ENCODE measurements around the gene PDE10A.
"Not testable (repeated sequence)": the region's sequence is repeated elsewhere in the genome, so short reads cannot be mapped to it uniquely, and the experiment has no call there.

Gene PDE10A

DNA sequence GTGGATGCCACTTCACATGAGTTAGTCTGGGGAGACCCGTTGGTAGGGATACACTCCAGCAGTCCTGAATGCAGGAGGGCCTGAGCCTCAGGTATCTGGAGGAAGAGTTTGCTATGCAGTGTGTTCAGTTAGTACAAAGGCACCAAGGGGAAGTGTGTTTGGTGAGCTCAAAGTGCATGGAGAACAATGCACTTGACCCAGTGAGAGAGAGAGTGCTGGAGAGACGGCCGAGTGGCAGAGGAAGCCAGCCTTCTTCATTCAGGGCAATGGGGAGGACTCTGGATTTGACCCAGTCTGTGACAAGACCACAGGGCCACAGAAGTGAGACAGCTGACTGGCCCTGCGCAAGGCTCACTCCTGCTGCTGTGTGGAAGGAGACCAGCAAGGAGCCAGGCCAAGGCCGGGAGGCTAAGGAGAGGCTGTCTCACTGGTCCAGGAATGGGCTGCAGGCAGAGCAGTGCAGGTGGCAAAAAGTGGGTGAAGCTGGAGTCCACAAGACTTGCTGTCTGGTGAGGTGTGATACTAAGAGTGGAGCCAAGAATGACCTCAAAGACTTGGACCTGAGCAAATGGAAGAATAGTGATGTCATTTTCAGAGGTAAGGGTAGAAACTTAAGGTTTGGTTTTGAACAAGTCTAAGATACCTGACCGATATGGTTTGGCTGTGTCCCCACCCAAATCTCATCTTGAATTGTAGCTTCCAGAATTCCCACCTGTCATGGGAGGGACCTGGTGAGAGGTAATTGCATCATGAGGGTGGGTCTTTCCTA, 38.0 kb downstream of the PDE10A start:
- DNase-seq (ENCODE audit: low read depth) = no peak

DNA sequence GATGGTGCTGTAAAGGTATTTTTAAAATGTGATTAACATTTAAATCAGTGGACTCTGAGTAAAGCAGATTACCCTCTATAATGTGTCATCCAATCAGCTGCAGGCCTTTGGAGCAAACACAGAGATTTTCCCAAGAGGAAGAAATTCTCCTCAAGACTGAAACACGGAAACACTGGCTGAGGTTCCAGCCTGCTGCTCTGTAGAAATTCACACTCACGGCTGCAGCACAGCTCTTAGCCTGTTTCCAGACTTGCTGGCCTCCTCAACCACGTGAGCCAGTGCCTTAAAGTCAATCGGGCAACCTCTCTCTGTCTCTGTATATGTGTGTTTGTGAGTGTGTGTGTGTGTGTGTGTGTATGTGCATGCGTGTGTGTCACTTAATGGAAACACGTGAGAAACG, 41.1 kb downstream of the PDE10A start:
- no peak for DNase-seq (ENCODE audit: low read depth)

DNA sequence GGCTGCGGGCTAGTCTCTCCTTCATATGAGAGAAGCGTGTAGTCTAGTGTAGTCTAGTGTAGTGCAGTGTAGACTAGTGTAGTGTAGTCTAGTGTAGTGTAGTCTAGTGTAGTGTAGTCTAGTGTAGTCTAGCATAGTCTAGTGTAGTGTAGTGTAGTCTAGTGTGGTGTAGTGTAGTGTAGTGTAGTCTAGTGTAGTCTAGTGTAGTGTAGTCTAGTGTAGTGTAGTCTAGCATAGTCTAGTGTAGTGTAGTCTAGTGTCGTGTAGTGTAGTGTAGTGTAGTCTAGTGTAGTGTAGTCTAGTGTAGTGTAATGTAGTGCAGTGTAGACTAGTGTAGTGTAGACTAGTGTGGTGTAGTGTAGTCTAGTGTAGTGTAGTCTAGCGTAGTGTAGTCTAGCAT, 44.1 kb downstream of the PDE10A start:
- DNase-seq (ENCODE audit: low read depth) = not testable (repeated sequence)

GRCh38 chr6:165618241-165618640, 44.8 kb downstream of the PDE10A start:
- DNase-seq (ENCODE audit: low read depth) = no peak

GRCh38 chr6:165617528-165617927, 45.5 kb downstream of the PDE10A start:
- DNase-seq (ENCODE audit: low read depth) = no peak

DNA sequence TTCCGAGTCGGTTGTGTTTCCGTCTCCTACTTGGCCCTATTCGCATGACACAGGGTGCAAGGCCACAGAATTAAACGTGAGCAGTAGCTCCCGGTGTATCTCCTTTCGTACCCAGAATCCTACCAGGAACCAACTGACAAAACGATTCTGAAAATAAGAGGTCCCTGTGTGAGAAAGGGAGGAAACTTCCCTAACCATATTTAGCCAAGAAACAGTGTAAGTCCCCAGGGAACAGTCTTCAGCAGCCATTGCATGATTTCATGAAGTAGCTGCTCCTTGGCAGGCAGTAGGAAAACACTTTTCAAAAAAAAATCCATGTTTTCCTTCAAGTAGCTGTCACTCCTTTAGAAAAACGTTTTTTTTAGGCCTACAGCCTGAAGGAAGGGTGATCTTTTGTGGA, 46.9 kb downstream of the PDE10A start:
- DNase-seq (ENCODE audit: low read depth) = no peak

DNA sequence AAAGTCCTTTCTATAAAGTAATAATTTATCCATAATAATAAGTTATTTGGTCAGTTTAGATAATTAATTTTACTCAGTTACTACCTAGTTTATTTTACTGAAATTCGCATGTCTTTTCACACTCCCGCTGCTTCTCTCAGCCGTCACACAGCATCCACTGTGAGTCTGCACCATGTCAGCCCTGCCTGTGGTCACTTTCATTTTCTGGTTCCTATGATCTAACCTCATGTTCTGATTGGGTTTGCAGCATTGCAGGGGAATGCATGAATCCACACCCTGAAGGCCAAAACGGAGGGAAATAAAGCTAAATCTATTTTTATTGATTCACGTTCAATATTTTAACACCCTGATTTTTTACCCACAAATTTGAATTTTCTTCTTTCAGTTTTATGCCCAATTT, 47.4 kb downstream of the PDE10A start:
- no peak for DNase-seq (ENCODE audit: low read depth)

- DNase-seq (ENCODE audit: low read depth) = no peak
Observed at GRCh38 chr6:165611294-165611693, 51.7 kb downstream of the PDE10A start.

DNA sequence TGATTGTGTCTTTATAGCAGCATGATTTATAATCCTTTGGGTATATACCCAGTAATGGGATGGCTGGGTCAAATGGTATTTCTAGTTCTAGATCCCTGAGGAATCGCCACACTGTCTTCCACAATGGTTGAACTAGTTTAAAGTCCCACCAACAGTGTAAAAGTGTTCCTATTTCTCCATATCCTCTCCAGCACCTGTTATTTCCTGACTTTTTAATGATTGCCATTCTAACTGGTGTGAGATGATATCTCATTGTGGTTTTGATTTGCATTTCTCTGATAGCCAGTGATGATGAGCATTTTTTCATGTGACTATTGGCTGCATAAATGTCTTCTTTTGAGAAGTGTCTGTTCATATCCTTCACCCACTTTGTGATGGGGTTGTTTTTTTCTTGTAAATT, 54.5 kb downstream of the PDE10A start:
- not testable (repeated sequence) for DNase-seq (ENCODE audit: low read depth)

- no peak for DNase-seq (ENCODE audit: low read depth)
Observed at GRCh38 chr6:165606740-165607008, 56.4 kb downstream of the PDE10A start.

DNA sequence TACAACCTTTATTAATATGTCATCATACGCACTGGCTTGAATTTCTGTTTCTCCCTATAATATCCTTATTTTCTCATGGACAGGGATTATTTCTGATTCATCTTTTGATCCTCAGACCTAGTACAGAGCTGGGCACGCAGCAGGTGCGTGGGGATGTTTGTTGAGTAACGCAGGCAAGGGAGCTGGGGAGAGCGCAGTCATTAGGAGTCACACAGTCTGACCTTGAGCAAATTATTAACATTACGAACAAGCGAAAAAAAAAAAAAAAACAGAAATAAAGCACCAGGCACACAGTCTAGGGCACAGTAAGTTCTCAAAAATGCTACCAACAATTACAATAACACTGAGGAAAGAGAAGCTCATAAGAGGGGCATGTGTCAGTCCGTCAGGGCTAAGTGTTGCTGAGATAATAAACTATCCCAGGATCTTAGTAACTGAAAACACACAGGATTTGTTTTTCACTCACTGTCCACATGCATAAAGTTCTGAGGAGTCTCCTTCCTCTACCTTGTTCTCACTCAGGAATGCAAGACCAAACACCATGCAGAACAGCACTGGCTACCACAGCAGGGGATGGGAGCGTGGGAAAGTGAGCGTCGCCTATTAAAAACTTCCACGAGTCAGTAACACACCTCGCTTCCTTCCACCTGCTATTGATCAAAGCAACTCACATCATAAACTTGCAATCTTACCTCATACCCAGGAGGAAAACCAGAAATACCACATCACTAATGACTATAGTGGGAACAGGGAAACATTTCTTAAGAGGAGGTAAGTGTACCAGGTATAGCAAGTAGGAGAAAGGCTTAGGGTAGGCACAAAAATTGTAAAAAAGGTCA, 56.9 kb downstream of the PDE10A start:
- no peak for DNase-seq (ENCODE audit: low read depth)

GRCh38 chr6:165605182-165605875, 57.7 kb downstream of the PDE10A start:
- DNase-seq (ENCODE audit: low read depth) = no peak

- DNase-seq (ENCODE audit: low read depth) = no peak
Observed at GRCh38 chr6:165602291-165602690, 60.8 kb downstream of the PDE10A start.

DNA sequence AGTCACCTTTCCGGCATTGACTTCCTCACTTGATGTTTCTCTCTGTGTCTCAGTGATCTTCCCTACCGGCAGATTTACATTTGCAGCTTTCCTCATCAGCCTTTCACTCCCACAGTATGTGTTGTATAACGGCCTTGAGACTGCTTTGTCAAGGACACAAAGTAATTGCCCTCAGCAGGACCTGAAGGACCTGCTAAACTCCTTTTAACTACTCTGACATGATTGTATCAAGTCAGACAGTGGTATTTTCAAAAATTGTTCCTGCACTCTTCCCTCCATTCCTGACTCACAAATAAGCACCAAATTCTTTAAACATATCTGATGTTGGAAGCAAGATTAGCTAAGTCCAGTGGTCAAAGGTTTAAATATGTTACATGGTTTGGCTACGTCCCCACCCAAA, 62.4 kb downstream of the PDE10A start:
- DNase-seq (ENCODE audit: low read depth) = no peak

DNA sequence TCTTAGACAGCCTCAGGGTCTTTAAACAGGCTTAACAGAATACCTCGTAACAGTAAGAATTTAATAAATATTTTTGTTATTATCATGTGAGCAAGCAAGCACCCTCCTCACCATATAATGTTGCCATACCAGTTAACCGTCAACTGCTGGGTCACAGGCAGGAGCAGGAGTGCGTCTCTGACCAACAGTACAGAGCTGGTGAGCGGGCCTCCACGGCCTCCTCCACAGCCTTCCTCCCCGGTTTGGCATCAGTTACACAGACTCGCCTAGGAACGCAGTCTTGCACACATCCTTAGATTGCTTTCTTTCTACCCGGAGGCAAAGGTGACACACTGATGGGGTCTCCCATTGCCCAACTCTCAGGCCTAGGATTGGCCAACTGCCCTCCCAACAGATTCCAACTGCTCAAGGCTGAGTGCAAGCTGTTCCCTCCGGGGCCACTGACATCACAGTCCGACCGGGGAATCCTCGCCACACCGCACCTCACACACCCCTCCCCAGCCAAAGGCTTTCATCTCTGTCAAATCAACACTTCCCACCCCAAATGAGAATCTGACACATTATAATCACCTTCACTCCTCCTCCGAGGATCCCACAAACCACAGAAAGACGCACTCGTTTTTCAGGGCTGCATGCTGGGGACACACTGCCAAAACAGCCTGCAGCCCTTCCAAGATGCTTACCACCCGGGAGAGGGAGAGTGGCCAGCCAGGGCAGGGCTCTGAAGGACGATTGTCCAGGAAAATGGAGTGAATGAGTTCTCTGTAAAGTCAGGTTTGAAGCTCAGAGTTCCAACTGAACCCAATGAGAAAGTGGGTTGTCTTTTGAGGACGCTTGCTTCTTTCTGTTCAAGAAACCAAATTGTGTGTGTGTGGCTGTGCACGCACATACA, 63.2 kb downstream of the PDE10A start:
- no peak for DNase-seq (ENCODE audit: low read depth)

GRCh38 chr6:165599121-165599520, 63.9 kb downstream of the PDE10A start:
- DNase-seq (ENCODE audit: low read depth) = no peak

DNA sequence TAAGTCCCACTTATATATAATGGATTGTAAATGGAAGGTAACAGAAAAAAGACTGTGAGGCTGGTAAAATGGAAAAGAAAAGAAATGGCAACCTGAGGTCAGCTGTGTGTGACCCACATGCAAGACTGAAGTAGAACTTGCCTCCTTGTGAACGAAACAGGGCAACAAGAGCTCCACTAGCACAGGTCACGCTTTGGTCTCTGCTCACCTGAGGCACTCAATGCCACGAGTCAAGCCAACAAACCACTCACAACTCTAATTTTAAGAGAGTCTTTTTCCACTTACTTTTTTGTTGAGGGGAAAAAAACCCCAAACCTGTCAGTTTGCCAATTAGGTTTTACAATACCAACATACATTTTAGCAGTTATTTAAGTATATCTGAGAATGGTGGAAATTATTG, 65.2 kb downstream of the PDE10A start:
- no peak for DNase-seq (ENCODE audit: low read depth)

DNA sequence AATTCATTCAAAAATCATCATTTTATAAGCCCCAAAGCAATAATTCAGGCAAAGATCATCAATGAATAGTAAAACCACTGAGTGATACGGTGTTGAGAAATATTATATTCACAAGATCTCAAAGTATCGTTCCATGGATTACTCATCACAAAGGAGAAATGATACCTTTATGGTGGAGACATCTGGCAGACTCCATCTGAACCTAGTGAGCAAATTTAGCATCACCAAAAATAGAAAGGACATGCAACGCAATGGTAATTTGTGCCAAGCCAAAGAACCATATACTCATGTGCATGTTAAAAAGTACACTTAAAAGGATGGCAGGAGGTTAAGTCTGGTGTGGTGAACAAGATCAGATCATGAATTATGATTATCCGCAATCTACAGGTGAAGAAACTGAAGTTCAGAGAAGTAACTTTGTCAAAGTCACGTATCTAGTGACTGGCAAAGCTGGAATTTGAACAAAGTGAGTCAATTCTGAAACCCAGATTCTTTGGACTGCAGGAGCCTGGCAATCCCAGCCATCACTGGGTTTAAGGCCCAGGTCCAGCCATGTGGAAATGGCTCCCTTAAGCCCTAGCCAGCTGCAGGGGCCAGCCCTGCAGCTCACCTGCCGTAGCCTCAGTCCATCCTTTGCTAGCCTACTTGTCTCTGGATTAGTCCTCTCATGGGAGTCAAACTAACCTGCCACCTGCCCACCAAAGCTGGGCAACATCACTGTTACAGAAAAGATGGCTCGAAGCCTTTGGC, 68.3 kb downstream of the PDE10A start:
- no peak for DNase-seq (ENCODE audit: low read depth)

GRCh38 chr6:165592947-165593346, 70.1 kb downstream of the PDE10A start:
- not testable (repeated sequence) for DNase-seq (ENCODE audit: low read depth)

DNA sequence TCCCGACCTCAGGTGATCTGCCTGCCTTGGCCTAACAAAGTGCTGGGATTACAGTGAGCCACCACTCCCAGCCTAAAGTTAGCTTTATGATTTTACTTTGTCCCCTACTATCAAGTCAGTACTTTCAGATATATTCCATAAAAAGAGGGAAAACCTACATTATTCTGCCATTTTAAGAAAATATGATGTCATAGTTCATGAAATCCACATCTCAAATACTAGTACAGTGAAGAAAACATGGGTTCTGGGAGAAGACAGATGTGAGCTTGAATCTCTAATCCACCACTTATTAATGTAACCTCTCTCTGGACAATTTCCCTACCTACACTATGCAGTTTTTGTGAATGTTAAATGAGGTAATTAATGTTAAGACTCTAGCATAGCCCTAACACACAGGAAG, 74.5 kb downstream of the PDE10A start:
- no peak for DNase-seq (ENCODE audit: low read depth)

- DNase-seq (ENCODE audit: low read depth) = no peak
Observed at GRCh38 chr6:165587206-165587605, 75.8 kb downstream of the PDE10A start.

Data from stimulated activated CD8-positive, alpha-beta memory T cell treated with anti-CD3 and anti-CD28 coated beads, Interleukin-7, amount 100 ng/mL, for 24 hours (primary cell).